Activated CD8-positive, alpha-beta T cell treated with anti-CD3 and anti-CD28 coated beads for 36 hours (primary cell): ENCODE measurements around the gene DIAPH1. TPM values are rescaled to one million over a fixed set of nuclear protein-coding genes. Genes with fewer than 3 reads are reported as not detected.

ENCODE experiments used
- ATAC-seq: fragments of 200-7000 bp; cut with Tn5 transposase; one replicate; pipeline ENCODE4 v1.10.0; 2021; ENCODE audit warnings: mild to moderate bottlenecking, moderate library complexity
- CTCF ChIA-PET: fragments of 350-600 bp; sonication (Branson Sonifier 250); formaldehyde crosslinking; loops from one replicate; lab custom pipeline; 2021; ENCODE audit warnings: antibody characterized with exemption; lab: Charles Lee
- POLR2A ChIA-PET: fragments of 350-600 bp; sonication (Branson Sonifier 250); formaldehyde crosslinking; loops from one replicate; lab custom pipeline; 2021; ENCODE audit warnings: antibody characterized with exemption; lab: Charles Lee
- DNase-seq: peaks from one replicate; pipeline ENCODE4 v3.0.0-alpha.2; 2020
- H3K27ac Mint-ChIP-seq: one replicate; pipeline ENCODE4 v1.8.0; 2021; ENCODE audit warnings: mild to moderate bottlenecking, mixed read lengths
- H3K27me3 Mint-ChIP-seq: one replicate; pipeline ENCODE4 v1.8.0; 2021; ENCODE audit warnings: mixed read lengths
- H3K36me3 Mint-ChIP-seq: one replicate; pipeline ENCODE4 v1.8.0; 2021; ENCODE audit warnings: low read depth, mixed read lengths
- H3K4me1 Mint-ChIP-seq: one replicate; pipeline ENCODE4 v1.8.0; 2021; ENCODE audit warnings: low read depth, mixed read lengths
- H3K4me3 Mint-ChIP-seq: one replicate; pipeline ENCODE4 v1.8.0; 2021; ENCODE audit warnings: mild to moderate bottlenecking, moderate library complexity, mixed read lengths
- H3K9me3 Mint-ChIP-seq: one replicate; pipeline ENCODE4 v1.8.0; 2021; ENCODE audit warnings: mixed read lengths
- CTCF ChIP-seq: fragments of 200-600 bp; IDR thresholded peaks from one replicate; pipeline ENCODE4 v1.8.0; 2022; ENCODE audit warnings: antibody characterized with exemption, mild to moderate bottlenecking
- intact Hi-C: fragments of 100-400 bp; cut with micrococcal nuclease; formaldehyde crosslinking; loops from one replicate; pipeline ENCODE4 v1.10.0; 2022
- total RNA-seq, 2 experiments: library from RNA; stranded (reverse); gene quantifications; one replicate each; pipeline ENCODE4 v1.2.3, GENCODE V29; 2021

DIAPH1 gene
- total RNA-seq, 2 experiments from 2014 or later, result 209 to 218 TPM

- ChIA-PET CTCF (interaction anchor here (1.0 to 9.4 kb wide), 10 partner anchors 7 to 307 kb away, joined by 3 to 122 read pairs (median 8); partner anchors contain the start of genes PCDHB12, PCDHGA10, PCDHGA11 and PCDHGA12), POLR2A (interaction anchor here (0.5 to 0.9 kb wide), 2 partner anchors 101 to 191 kb away, joined by 3 read pairs; no protein-coding TSS in a partner anchor)
- H3K27me3 Mint-ChIP-seq, result no peaks in the 10 kb centered on the region
- H3K36me3 Mint-ChIP-seq, result peaks cover 57% of the 10 kb centered on the region
- H3K27ac Mint-ChIP-seq, result peak overlapping the region; percentile 5
- intact Hi-C loops, result loop anchor here (10.0 kb wide), 1 partner anchor 191 kb away; the partner anchor contains the start of gene TAF7
- no peak for ATAC-seq
- no peak for TF ChIP-seq CTCF
- no peaks in the 10 kb centered on the region for H3K9me3 Mint-ChIP-seq
- H3K4me1 Mint-ChIP-seq, result peaks cover 39% of the 10 kb centered on the region
- no peak for DNase-seq
- no peak overlapping the region for H3K4me3 Mint-ChIP-seq
These were observed 102.7 kb downstream of the DIAPH1 start for GRCh38 chr5:141515946-141516671.

- Mint-ChIP-seq H3K9me3 (no peaks in the 10 kb centered on the region), H3K27me3 (no peaks in the 10 kb centered on the region), H3K36me3 (peaks cover 49% of the 10 kb centered on the region), H3K4me3 (no peak overlapping the region), H3K4me1 (peaks cover 34% of the 10 kb centered on the region), H3K27ac (peak overlapping the region; percentile 64)
- CTCF ChIA-PET, result interaction anchor here (0.9 to 9.4 kb wide), 15 partner anchors 8 to 306 kb away, joined by 3 to 122 read pairs (median 7); partner anchors contain the start of genes PCDHB12, PCDHGA10, PCDHGA11 and PCDHGA12
- ATAC-seq, result no peak
- intact Hi-C loops, result loop anchor here (10.0 kb wide), 1 partner anchor 190 kb away; the partner anchor contains the start of gene TAF7
- POLR2A ChIA-PET, result interaction anchor here (0.9 to 2.0 kb wide), 5 partner anchors 8 to 192 kb away, joined by 3 to 14 read pairs (median 3); partner anchors contain the start of gene PCDHGB5
- no peak for TF ChIP-seq CTCF
- no peak for DNase-seq
These were observed 103.7 kb downstream of the DIAPH1 start for GRCh38 chr5:141515141-141515540.

GRCh38 chr5:141514330-141515133 lies 104.3 kb downstream of the DIAPH1 start:
- Mint-ChIP-seq H3K27ac (peak overlapping the region; percentile 57), H3K9me3 (no peaks in the 10 kb centered on the region), H3K4me1 (peaks cover 37% of the 10 kb centered on the region), H3K27me3 (no peaks in the 10 kb centered on the region), H3K36me3 (peaks cover 43% of the 10 kb centered on the region), H3K4me3 (no peak overlapping the region)
- intact Hi-C loops, result loop anchor here (5.0 to 10.0 kb wide), 2 partner anchors 102 to 190 kb away; partner anchors contain the start of genes PCDHGA10 and TAF7
- ATAC-seq (peak; percentile 9), DNase-seq (no peak)
- ChIA-PET CTCF (interaction anchor here (0.9 to 9.4 kb wide), 23 partner anchors 8 to 306 kb away, joined by 3 to 122 read pairs (median 7); partner anchors contain the start of genes PCDHB12, PCDHGA10, PCDHGA11 and PCDHGA12), POLR2A (interaction anchor here (0.9 to 2.0 kb wide), 7 partner anchors 9 to 122 kb away, joined by 3 to 14 read pairs (median 3); partner anchors contain the start of genes HDAC3, PCDHGB5 and RELL2)
- TF ChIP-seq CTCF, result no peak

- Mint-ChIP-seq H3K4me3 (peak overlapping the region; percentile 70), H3K9me3 (no peaks in the 10 kb centered on the region), H3K36me3 (peaks cover 35% of the 10 kb centered on the region), H3K27ac (peak overlapping the region; percentile 83), H3K4me1 (peaks cover 43% of the 10 kb centered on the region), H3K27me3 (no peaks in the 10 kb centered on the region)
- no peak for TF ChIP-seq CTCF
- peak; percentile 66 for ATAC-seq
- ChIA-PET CTCF (interaction anchor here (0.6 to 9.4 kb wide), 25 partner anchors 9 to 326 kb away, joined by 3 to 122 read pairs (median 7); partner anchors contain the start of genes PCDHGA10, PCDHGA11, PCDHGA12 and PCDHGA3), POLR2A (interaction anchor here (0.5 to 2.0 kb wide), 7 partner anchors 9 to 1334 kb away, joined by 3 to 14 read pairs (median 3); partner anchors contain the start of genes HDAC3, PCDHGB5 and RELL2)
- intact Hi-C loops, result loop anchor here (5.0 to 10.0 kb wide), 2 partner anchors 101 to 189 kb away; partner anchors contain the start of genes PCDHGA10 and TAF7
- peak; percentile 89 for DNase-seq
These were observed 105.0 kb downstream of the DIAPH1 start for GRCh38 chr5:141513627-141514329.
